ENCODE measurements around the gene ARAP2.

- no peak for TF ChIP-seq CTCF (conservative IDR thresholded peaks at IDR 0.05; ENCODE audit: low read length)
- TF ChIP-seq EZH2phosphoT487 (IDR thresholded peaks at IDR 0.05; ENCODE audit: borderline replicate concordance, low read depth, low read length) = no peak
Observed at GRCh38 chr4:36283912-36284465, 39.7 kb upstream of the ARAP2 start.
